HEK293 (cell line): Measurements from ENCODE around the gene IRF2.

Experiments
- CTCF ChIP-seq: fragments of 450-650 bp; formaldehyde crosslinking; IDR thresholded peaks from 2 replicates; pipeline ENCODE4 v1.5.1; 2016; ENCODE audit warnings: missing biosample characterization, missing genetic modification characterization
- ZNF623 ChIP-seq: fragments of 450-650 bp; formaldehyde crosslinking; IDR thresholded peaks from 2 replicates; pipeline ENCODE4 v1.5.1; 2016; ENCODE audit warnings: missing biosample characterization, missing genetic modification characterization

GRCh38 chr4:184408021-184408683 lies 66.2 kb downstream of the IRF2 start:
- TF ChIP-seq CTCF (tag by site-specific recombination) (no peak), ZNF623 (tag by site-specific recombination) (no peak)
